ENCODE results near the gene CCDC38. TPM values are rescaled to one million over a fixed set of nuclear protein-coding genes. Genes with fewer than 3 reads are reported as not detected.

CCDC38 gene
- total RNA-seq, 3 donors from 2014 or later: 0.33 TPM; not detected in 2

GRCh38 chr12:95882080-95882479 lies 60.3 kb downstream of the CCDC38 start:
- H3K27me3 Mint-ChIP-seq (ENCODE audit: low read depth): no peaks in the 10 kb centered on the region

DNA sequence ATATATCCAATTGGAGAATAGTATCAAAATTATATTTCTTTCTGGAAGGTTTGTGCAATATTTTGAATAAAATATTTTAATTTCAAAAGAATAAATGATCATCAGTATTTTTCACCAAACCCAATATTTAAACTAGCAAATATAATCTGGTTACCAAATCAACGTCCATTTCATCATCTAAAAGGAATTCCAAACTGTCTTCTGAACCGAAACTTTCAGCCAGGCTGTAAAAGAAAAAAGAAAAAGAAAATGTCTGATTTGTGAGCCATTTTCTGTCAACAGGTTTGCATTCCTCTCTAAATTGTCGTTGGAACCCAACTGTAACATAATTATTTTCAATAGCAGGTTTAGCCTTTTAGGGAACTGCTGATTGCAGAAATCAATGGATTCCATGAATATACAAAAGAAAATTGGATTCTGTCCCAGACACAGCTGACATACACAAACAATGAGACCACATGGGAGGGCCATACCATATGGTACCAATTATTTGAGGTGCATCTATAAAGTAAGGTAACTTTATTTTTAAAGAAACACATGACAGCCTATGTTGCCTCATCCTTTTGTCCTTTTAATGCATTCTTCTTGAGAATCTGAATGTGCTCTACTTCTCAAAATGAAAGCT lies 61.0 kb downstream of the CCDC38 start:
- Mint-ChIP-seq H3K9me3 (no peaks in the 10 kb centered on the region), H3K4me1 (ENCODE audit: low read depth) (no peaks in the 10 kb centered on the region), H3K4me3 (no peak overlapping the region), H3K36me3 (ENCODE audit: insufficient read depth) (no peaks in the 10 kb centered on the region), H3K27me3 (ENCODE audit: low read depth) (no peaks in the 10 kb centered on the region)
- DNase-seq (no peak), ATAC-seq (no peak)

More at GRCh38 chr12:95882080-95882479, 60.3 kb downstream of the CCDC38 start:
- ATAC-seq: no peak
- no peaks in the 10 kb centered on the region for H3K36me3 Mint-ChIP-seq (ENCODE audit: insufficient read depth)
- H3K9me3 Mint-ChIP-seq: no peaks in the 10 kb centered on the region
- no peak for DNase-seq
- no peaks in the 10 kb centered on the region for H3K4me1 Mint-ChIP-seq (ENCODE audit: low read depth)
- no peak overlapping the region for H3K4me3 Mint-ChIP-seq

GRCh38 chr12:95880895-95881294 lies 61.5 kb downstream of the CCDC38 start:
- no peak for ATAC-seq
- no peaks in the 10 kb centered on the region for H3K9me3 Mint-ChIP-seq
- H3K4me3 Mint-ChIP-seq: no peak overlapping the region
- H3K27me3 Mint-ChIP-seq (ENCODE audit: low read depth): no peaks in the 10 kb centered on the region
- DNase-seq: no peak
- H3K36me3 Mint-ChIP-seq (ENCODE audit: insufficient read depth): no peaks in the 10 kb centered on the region
- H3K4me1 Mint-ChIP-seq (ENCODE audit: low read depth): no peaks in the 10 kb centered on the region

DNA sequence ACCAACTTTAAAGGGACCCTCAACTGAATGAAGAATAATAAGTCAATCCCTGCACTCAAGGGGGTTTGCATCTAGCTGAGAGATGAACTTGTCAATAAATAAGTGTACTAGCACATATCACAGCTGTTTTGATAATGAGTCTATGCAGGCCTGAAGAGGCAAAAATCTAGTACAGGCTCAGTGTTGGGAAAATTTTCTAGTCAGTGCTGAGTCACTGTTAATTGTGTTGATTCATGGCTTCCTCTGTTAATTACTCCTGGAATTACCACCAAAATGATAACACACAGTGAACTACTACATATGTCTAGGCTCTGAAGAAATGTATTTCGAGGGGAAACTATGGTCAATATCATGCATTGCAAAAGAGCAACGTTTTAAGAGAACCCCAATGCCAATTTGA lies 64.8 kb downstream of the CCDC38 start:
- no peak overlapping the region for H3K4me3 Mint-ChIP-seq
- H3K36me3 Mint-ChIP-seq (ENCODE audit: insufficient read depth): peaks cover 11% of the 10 kb centered on the region
- ATAC-seq (no peak), DNase-seq (no peak)
- no peaks in the 10 kb centered on the region for H3K27me3 Mint-ChIP-seq (ENCODE audit: low read depth)
- no peaks in the 10 kb centered on the region for H3K9me3 Mint-ChIP-seq
- no peaks in the 10 kb centered on the region for H3K4me1 Mint-ChIP-seq (ENCODE audit: low read depth)

GRCh38 chr12:95874452-95874851 lies 68.0 kb downstream of the CCDC38 start:
- ATAC-seq: no peak
- H3K4me3 Mint-ChIP-seq: no peak overlapping the region
- H3K4me1 Mint-ChIP-seq (ENCODE audit: low read depth): no peaks in the 10 kb centered on the region
- no peak for DNase-seq
- no peaks in the 10 kb centered on the region for H3K27me3 Mint-ChIP-seq (ENCODE audit: low read depth)
- peaks cover 20% of the 10 kb centered on the region for H3K36me3 Mint-ChIP-seq (ENCODE audit: insufficient read depth)
- no peaks in the 10 kb centered on the region for H3K9me3 Mint-ChIP-seq

- no peak overlapping the region for H3K4me3 Mint-ChIP-seq
- no peaks in the 10 kb centered on the region for H3K4me1 Mint-ChIP-seq (ENCODE audit: low read depth)
- H3K36me3 Mint-ChIP-seq (ENCODE audit: insufficient read depth): peaks cover 35% of the 10 kb centered on the region
- DNase-seq: no peak
- no peaks in the 10 kb centered on the region for H3K9me3 Mint-ChIP-seq
- no peak for ATAC-seq
- H3K27me3 Mint-ChIP-seq (ENCODE audit: low read depth): no peaks in the 10 kb centered on the region
These were observed 71.5 kb downstream of the CCDC38 start for GRCh38 chr12:95870897-95871296.

DNA sequence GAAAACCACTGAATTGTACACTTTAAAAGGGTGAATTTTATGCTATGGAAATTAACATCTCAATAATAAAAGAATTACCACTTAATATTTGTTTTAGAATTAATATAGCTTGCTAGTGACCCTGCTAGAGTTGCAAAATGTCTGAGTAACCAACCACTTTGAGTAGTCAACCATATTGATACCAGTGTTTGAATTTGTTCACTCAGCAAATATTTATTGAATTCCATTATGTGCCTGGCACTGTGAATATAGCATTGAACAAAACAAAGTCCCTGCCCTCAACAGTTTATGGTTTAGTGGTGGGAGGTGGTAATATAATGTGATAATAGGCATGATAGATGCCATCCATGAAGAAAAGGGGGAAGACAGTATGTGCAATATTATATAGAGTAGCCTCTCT lies 79.1 kb downstream of the CCDC38 start:
- H3K9me3 Mint-ChIP-seq: no peaks in the 10 kb centered on the region
- H3K27me3 Mint-ChIP-seq (ENCODE audit: low read depth): no peaks in the 10 kb centered on the region
- peaks cover 37% of the 10 kb centered on the region for H3K36me3 Mint-ChIP-seq (ENCODE audit: insufficient read depth)
- peaks cover 18% of the 10 kb centered on the region for H3K4me1 Mint-ChIP-seq (ENCODE audit: low read depth)
- ATAC-seq (no peak), DNase-seq (no peak)
- H3K4me3 Mint-ChIP-seq: no peak overlapping the region

DNA sequence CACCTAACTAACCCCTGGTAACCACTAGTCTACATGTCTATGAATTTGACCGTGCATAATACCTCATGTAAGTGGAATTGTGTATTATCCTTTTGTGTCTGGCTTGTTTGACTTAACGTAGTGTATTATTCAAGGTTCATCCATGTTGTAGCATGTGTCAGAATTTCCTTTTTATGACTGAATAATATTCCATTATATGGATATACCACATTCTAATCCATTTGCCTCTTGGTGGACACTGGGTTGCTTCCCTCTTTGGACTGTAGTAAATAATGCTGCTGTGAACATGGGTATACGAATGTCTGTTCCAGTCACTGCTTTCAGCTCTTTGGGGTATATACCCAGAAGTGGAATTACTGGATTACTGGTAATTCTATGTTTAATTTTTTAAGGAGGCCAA lies 80.4 kb downstream of the CCDC38 start:
- Mint-ChIP-seq H3K27me3 (ENCODE audit: low read depth) (no peaks in the 10 kb centered on the region), H3K36me3 (ENCODE audit: insufficient read depth) (peaks cover 31% of the 10 kb centered on the region), H3K9me3 (no peaks in the 10 kb centered on the region), H3K4me1 (ENCODE audit: low read depth) (peaks cover 21% of the 10 kb centered on the region), H3K4me3 (no peak overlapping the region)
- no peak for ATAC-seq
- no peak for DNase-seq

DNA sequence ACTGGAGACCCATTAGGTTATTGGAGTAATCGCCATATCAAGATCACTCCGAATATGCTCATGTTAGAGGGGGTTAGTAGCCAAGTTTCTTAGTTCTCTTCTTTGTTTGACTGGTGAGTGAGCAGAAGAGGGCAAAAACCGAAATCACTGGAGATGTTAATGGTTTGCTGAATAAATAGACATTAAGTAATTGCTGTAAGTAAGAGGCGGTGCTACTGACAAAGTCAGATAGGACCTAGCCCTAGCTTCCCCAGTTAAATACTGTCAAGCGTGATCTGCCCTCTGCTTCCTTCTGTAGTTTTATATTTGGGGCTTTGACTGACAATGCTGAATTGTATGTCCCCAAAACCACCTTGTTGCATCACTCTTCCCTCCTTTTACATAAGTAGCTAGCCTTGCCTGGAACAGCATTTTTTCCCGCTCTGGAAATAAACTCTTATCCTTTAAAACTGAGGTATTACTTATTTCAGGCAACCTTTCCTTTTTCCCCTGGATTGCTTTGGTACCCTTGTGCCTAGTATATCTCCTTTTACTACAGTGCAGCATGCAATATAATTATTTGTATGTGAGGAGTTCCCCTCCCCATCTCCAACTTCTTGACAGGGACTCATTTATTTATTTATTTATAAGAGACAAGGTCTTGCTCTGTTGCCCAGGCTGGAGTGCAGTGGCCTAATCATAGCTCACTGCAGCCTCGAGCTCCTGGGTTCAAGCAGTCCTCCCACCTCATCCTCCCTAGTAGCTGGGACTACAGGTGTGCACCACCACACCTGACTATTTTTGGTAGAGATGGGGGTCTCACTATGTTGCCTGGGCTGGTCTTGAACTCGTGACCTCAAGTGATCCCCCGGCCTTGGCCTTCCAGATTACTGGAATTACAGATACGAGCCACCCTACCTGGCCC lies 82.2 kb downstream of the CCDC38 start:
- no peak for DNase-seq

GRCh38 chr12:95859344-95859816 lies 83.0 kb downstream of the CCDC38 start:
- H3K9me3 Mint-ChIP-seq: no peaks in the 10 kb centered on the region
- H3K4me3 Mint-ChIP-seq: no peak overlapping the region
- DNase-seq (no peak), ATAC-seq (peak; percentile 27 to 36)
- H3K27me3 Mint-ChIP-seq (ENCODE audit: low read depth): no peaks in the 10 kb centered on the region
- H3K4me1 Mint-ChIP-seq (ENCODE audit: low read depth): peaks cover 24% of the 10 kb centered on the region
- peaks cover 25% of the 10 kb centered on the region for H3K36me3 Mint-ChIP-seq (ENCODE audit: insufficient read depth)

More for the DNA sequence above, 82.2 kb downstream of the CCDC38 start:
- no peak for ATAC-seq
- Mint-ChIP-seq H3K27me3 (ENCODE audit: low read depth) (no peaks in the 10 kb centered on the region), H3K4me3 (no peak overlapping the region), H3K36me3 (ENCODE audit: insufficient read depth) (peaks cover 28% of the 10 kb centered on the region), H3K4me1 (ENCODE audit: low read depth) (peaks cover 21% of the 10 kb centered on the region), H3K9me3 (no peaks in the 10 kb centered on the region)

GRCh38 chr12:95858451-95859343 lies 83.7 kb downstream of the CCDC38 start, which contains the start of gene SNRPF:
SNRPF (plus strand) TSS chr12:95858952; CDS start chr12:95859074, 122 bp downstream.
- peak; percentile 90 for DNase-seq
- Mint-ChIP-seq H3K27me3 (ENCODE audit: low read depth) (no peaks in the 10 kb centered on the region), H3K4me1 (ENCODE audit: low read depth) (peaks cover 25% of the 10 kb centered on the region), H3K4me3 (no peak within 1 kb of the TSS), H3K36me3 (ENCODE audit: insufficient read depth) (peaks cover 22% of the 10 kb centered on the region), H3K9me3 (no peaks in the 10 kb centered on the region)
- ATAC-seq: peak; percentile 95

DNA sequence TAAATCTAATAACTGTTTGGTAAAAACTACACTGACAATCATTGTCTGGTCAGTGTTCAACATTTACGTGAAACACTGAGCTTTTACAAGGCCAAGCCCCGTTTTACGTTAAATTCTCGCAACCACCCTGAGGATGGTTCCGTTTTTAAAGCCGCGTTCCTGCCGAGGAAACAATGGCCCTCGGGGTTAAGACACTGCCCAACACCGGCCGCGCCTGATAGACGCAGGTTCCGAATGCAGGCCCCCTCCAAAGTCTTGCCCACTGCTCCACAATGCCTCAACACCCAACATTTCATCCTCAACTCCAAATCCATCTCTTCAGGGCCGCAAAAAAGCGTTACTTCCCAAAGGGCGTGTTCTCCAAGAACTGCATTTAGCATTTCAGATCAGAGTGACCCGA lies 84.6 kb downstream of the CCDC38 start:
- peaks cover 15% of the 10 kb centered on the region for H3K36me3 Mint-ChIP-seq (ENCODE audit: insufficient read depth)
- ATAC-seq (no peak), DNase-seq (no peak)
- no peaks in the 10 kb centered on the region for H3K9me3 Mint-ChIP-seq
- no peak overlapping the region for H3K4me3 Mint-ChIP-seq
- H3K4me1 Mint-ChIP-seq (ENCODE audit: low read depth): peaks cover 21% of the 10 kb centered on the region
- no peaks in the 10 kb centered on the region for H3K27me3 Mint-ChIP-seq (ENCODE audit: low read depth)

DNA sequence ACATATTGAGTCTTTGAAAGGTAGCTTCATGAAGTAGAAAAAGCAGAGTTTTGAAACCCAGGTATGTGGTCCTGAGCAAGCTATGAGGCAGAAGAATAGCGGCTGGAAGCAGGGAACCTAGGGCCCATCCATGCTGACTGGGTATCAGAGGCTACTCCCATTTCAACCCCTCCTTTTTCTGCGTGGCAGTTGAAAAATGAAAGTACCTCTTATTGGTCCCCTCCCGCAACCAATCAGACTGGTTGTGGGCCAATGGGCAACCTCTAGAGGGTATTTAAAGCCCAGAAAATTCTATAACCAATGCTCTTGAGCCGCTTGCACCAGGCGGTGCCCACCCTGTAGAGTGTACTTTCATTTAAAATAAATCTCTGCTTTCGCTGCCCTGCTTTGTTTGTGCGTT lies 85.3 kb downstream of the CCDC38 start:
- DNase-seq (no peak), ATAC-seq (no peak)
- H3K4me3 Mint-ChIP-seq: no peak overlapping the region
- H3K9me3 Mint-ChIP-seq: no peaks in the 10 kb centered on the region
- no peaks in the 10 kb centered on the region for H3K27me3 Mint-ChIP-seq (ENCODE audit: low read depth)
- peaks cover 21% of the 10 kb centered on the region for H3K4me1 Mint-ChIP-seq (ENCODE audit: low read depth)
- H3K36me3 Mint-ChIP-seq (ENCODE audit: insufficient read depth): peaks cover 11% of the 10 kb centered on the region

DNA sequence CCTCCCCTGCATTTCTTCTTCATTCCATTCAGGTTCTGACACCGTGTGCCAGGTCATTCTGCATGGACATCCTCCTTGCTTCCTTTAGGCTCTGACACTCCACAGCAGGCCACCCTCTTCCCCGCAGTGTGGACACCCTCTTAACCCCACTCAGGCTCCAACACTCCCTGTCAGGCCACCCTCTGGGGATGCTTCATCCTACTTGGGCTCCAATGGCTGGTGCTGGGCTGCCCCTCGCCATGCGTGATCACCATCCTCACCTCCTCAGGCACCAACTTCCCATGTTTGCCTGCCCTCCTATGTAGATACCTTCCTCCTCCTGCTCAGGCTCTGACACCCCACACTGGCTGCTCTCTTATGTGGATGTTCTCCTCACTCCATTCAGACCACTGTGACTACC lies 90.3 kb downstream of the CCDC38 start:
- DNase-seq (no peak), ATAC-seq (no peak)
- peaks cover 15% of the 10 kb centered on the region for H3K4me1 Mint-ChIP-seq (ENCODE audit: low read depth)
- no peaks in the 10 kb centered on the region for H3K9me3 Mint-ChIP-seq
- H3K36me3 Mint-ChIP-seq (ENCODE audit: insufficient read depth): no peaks in the 10 kb centered on the region
- H3K4me3 Mint-ChIP-seq: no peak overlapping the region
- peaks cover 9% of the 10 kb centered on the region for H3K27me3 Mint-ChIP-seq (ENCODE audit: low read depth)
